HepG2 (cell line): ENCODE measurements around the gene RRBP1. TPM values are rescaled to one million over a fixed set of nuclear protein-coding genes. Genes with fewer than 3 reads are reported as not detected.

Experiments
- ATAC-seq: fragments of 200-7000 bp; cut with Tn5 transposase; 3 replicates; pipeline ENCODE4 v1.9.1; 2020; ENCODE audit warnings: mild to moderate bottlenecking, moderate library complexity
- BruUV-seq: library from RNA; stranded (reverse); fragments of 400-500 nt; replicated peaks from 2 replicates; lab custom pipeline; 2021; lab: Mats Ljungman, UMichigan
- CTCF ChIA-PET: fragments of 300-600 bp; formaldehyde crosslinking; extraction: SDS; loops from one replicate; lab custom pipeline; 2021; ENCODE audit warnings: low total read pairs, inconsistent platforms, low intra/inter-chr PET ratio; lab: Yijun Ruan, JAX
- POLR2A ChIA-PET: fragments of 350-600 bp; sonication (Branson Sonifier 250); formaldehyde crosslinking; loops from one replicate; lab custom pipeline; 2020; ENCODE audit warnings: antibody characterized with exemption, inconsistent platforms; lab: Yijun Ruan, JAX
- DNase-seq: peaks from one replicate; pipeline ENCODE4 v3.0.0-alpha.2; 2015; ENCODE audit warnings: low spot score
- FAIRE-seq: peaks from 3 replicates; lab custom pipeline; 2011; peaks lifted over from hg19 to GRCh38; lab: Jason Lieb, UNC
- H2AFZ ChIP-seq: one replicate; pipeline ENCODE4 v1.6.1; 2011; ENCODE audit warnings: low read length, inconsistent platforms
- H3K27ac ChIP-seq: fragments of 300-600 bp; 3 replicates; pipeline ENCODE4 v1.8.0; 2011; ENCODE audit warnings: mixed run types, mild to moderate bottlenecking, mixed read lengths, low read length, inconsistent platforms; ENCODE audit not compliant: insufficient read depth; ENCODE audit errors: extremely low read length
- H3K27me3 ChIP-seq, 2 experiments: fragments of 200-600 bp in 1 of 2; 2 replicates in 1 of 2; 3 replicates in 1 of 2; pipeline versions ENCODE4 v1.6.0 to v1.8.0; 2011; ENCODE audit warnings: low read length in 2 of 2, mild to moderate bottlenecking in 2 of 2, moderate library complexity in 2 of 2, inconsistent platforms in 1 of 2; ENCODE audit not compliant: insufficient read depth in 2 of 2, control insufficient read depth in 1 of 2
- H3K36me3 ChIP-seq, 2 experiments: fragments of 200-600 bp in 1 of 2; replicated peaks in 1 of 2; 2 replicates in 1 of 2; 3 replicates in 1 of 2; pipeline versions ENCODE4 v1.5.1 to v1.8.0; 2011; ENCODE audit warnings: low read length in 2 of 2, inconsistent platforms in 1 of 2; ENCODE audit not compliant: insufficient read depth in 2 of 2, control insufficient read depth in 1 of 2
- H3K4me1 ChIP-seq: 2 replicates; pipeline ENCODE4 v1.5.1; 2012; ENCODE audit warnings: low read length, inconsistent platforms; ENCODE audit not compliant: insufficient read depth
- H3K4me2 ChIP-seq: 2 replicates; pipeline ENCODE4 v1.6.0; 2011; ENCODE audit warnings: low read depth, low read length, inconsistent platforms
- H3K4me3 ChIP-seq, 3 experiments: fragments of 200-600 bp in 1 of 3; sonication (generic), shearing (Covaris generic) in 1 of 3; replicated peaks in 1 of 3; 2 replicates each; pipeline ENCODE4 v1.5.1; 2011 to 2016; ENCODE audit warnings: low read length in 3 of 3, inconsistent platforms in 2 of 3, low read depth in 2 of 3, mild to moderate bottlenecking in 2 of 3, control low read depth in 1 of 3, mixed read lengths in 1 of 3; ENCODE audit not compliant: insufficient read depth in 1 of 3
- H3K79me2 ChIP-seq: one replicate; pipeline ENCODE4 v1.6.1; 2011; ENCODE audit warnings: low read length, inconsistent platforms; ENCODE audit not compliant: insufficient read depth
- H3K9ac ChIP-seq: 2 replicates; pipeline ENCODE4 v1.6.0; 2011; ENCODE audit warnings: mild to moderate bottlenecking, low read depth, low read length, inconsistent platforms; ENCODE audit not compliant: insufficient read depth
- H3K9me3 ChIP-seq: 2 replicates; pipeline ENCODE4 v1.5.1; 2012; ENCODE audit warnings: mild to moderate bottlenecking, low read length
- H4K20me1 ChIP-seq: 2 replicates; pipeline ENCODE4 v1.6.0; 2011; ENCODE audit warnings: inconsistent platforms, mild to moderate bottlenecking, low read length, moderate library complexity; ENCODE audit not compliant: insufficient read depth
- HMGXB4 ChIP-seq, 2 experiments: sonication (generic) in 1 of 2; formaldehyde crosslinking in 1 of 2; IDR thresholded peaks; 2 replicates each; pipeline versions ENCODE4 v1.4.0 to v1.6.1; 2018 to 2020; ENCODE audit warnings: missing genetic modification reagents in 2 of 2, borderline replicate concordance in 1 of 2, low read depth in 1 of 2, mild to moderate bottlenecking in 1 of 2, missing biosample characterization in 1 of 2
- MXD3 ChIP-seq: IDR thresholded peaks from 2 replicates; pipeline ENCODE4 v1.6.1; 2016; ENCODE audit warnings: mild to moderate bottlenecking, missing biosample characterization, missing genetic modification reagents
- NR2F1 ChIP-seq, 2 experiments: fragments of 450-650 bp in 1 of 2; formaldehyde crosslinking in 1 of 2; IDR thresholded peaks; 2 replicates each; pipeline versions ENCODE4 v1.5.0 to v1.6.1; 2016 to 2020; ENCODE audit warnings: mild to moderate bottlenecking in 1 of 2, missing compliant biosample characterization in 1 of 2, missing genetic modification reagents in 1 of 2, moderate library complexity in 1 of 2
- PPARG ChIP-seq: conservative IDR thresholded peaks from 2 replicates; pipeline ENCODE4 v1.6.1; 2016; ENCODE audit warnings: missing biosample characterization, missing genetic modification reagents
- TEAD3 ChIP-seq: optimal IDR thresholded peaks from 2 replicates; pipeline ENCODE3; 2016; ENCODE audit warnings: borderline replicate concordance
- TRIM22 ChIP-seq: fragments of 450-650 bp; IDR thresholded peaks from 2 replicates; pipeline ENCODE4 v1.6.1; 2017
- WGBS: methylation state at CpG from one replicate; pipeline ENCODE4 v1.1.6; 2017; ENCODE audit warnings: low lambda C conversion rate; 5-methylcytosine and 5-hydroxymethylcytosine counted together
- in situ Hi-C: cut with HindIII; loops from 2 replicates; pipeline ENCODE4 v1.10.0; 2017; ENCODE audit warnings: low pct_unique_long_range_greater_than_20kb; ENCODE audit not compliant: extremely low pct_ligation_motif_present
- intact Hi-C: fragments of 100-400 bp; cut with micrococcal nuclease; formaldehyde crosslinking; loops from one replicate; pipeline ENCODE4 v1.10.0; 2022; ENCODE audit not compliant: unreplicated experiment
- polyA plus RNA-seq, 8 experiments: library from polyadenylated mRNA; depleted of rRNA in 3 of 8; stranded (reverse) in 7 of 8; unstranded in 1 of 8; fragments of >200 nt; fragmentation: Illumina TruSeq in 4 of 8; extraction: Trizol in 4 of 8; gene quantifications; 2 replicates each; pipeline versions ENCODE4 v1.2.1 to v1.2.3, GENCODE V29; 2011 to 2016; ENCODE audit warnings: low read depth in 4 of 8, missing spikeins in 1 of 8, mixed read lengths in 1 of 8; ENCODE audit not compliant: insufficient read depth in 1 of 8
- total RNA-seq, 5 experiments: library from RNA; depleted of rRNA; stranded (reverse); fragments of >200 nt; fragmentation: Illumina TruSeq; extraction: Trizol; gene quantifications; 2 replicates each; pipeline ENCODE4 v1.2.3, GENCODE V29; 2016; ENCODE audit warnings: low read depth in 1 of 5

RRBP1 gene
- total and polyA plus RNA-seq, 2 of the 13 experiments (the other 11 are each of a cell fraction or from before 2014, with no cell fraction given), result 150 to 222 TPM

- Histone ChIP-seq H4K20me1 (no peaks in the 10 kb centered on the region), H2AFZ (no peak overlapping the region), H3K4me3 (no peak overlapping the region), H3K79me2 (no peaks in the 10 kb centered on the region), H3K4me1 (peaks cover 54% of the 10 kb centered on the region), H3K27ac (no peak overlapping the region), H3K36me3 (no peaks in the 10 kb centered on the region), H3K27me3 (peaks cover 4 to 50% of the 10 kb centered on the region in 2 experiments), H3K4me2 (no peak overlapping the region), H3K9me3 (no peaks in the 10 kb centered on the region), H3K9ac (no peak overlapping the region)
- DNase-seq, result no peak
- BruUV-seq, result no TSS peak
- POLR2A ChIA-PET, result interaction anchor here (1.0 to 2.5 kb wide), 2 partner anchors 9 to 23 kb away, joined by 3 to 11 read pairs; partner anchors contain the start of gene RRBP1
- 65% methylated on average over 4 of the region's 4 CpGs for WGBS
- CTCF ChIA-PET, result no interaction called here
- ATAC-seq, result no peak
- intact Hi-C loops (no loop called here), in situ Hi-C loops (no loop called here)
- no peak for FAIRE-seq
- TF ChIP-seq PPARG (no peak), MXD3 (no peak), NR2F1 (CRISPR knock-in tag; IDR thresholded peaks at IDR 0.05) (no peak), TRIM22 (no peak), HMGXB4 (CRISPR knock-in tag; IDR thresholded peaks at IDR 0.05; ENCODE audit: borderline replicate concordance in 1 of 2, low read depth in 1 of 2) (no peak), TEAD3 (CRISPR knock-in tag) (peak; percentile 20)
Observed at GRCh38 chr20:17705916-17706315, 23.9 kb upstream of the RRBP1 start.
